Measurements from ENCODE around the gene MYO3B. TPM values are rescaled to one million over a fixed set of nuclear protein-coding genes. Genes with fewer than 3 reads are reported as not detected.

MYO3B gene
- total and polyA plus RNA-seq, 2 donors (not counting 1 experiment from before 2014, with no cell fraction given) = not detected

DNA sequence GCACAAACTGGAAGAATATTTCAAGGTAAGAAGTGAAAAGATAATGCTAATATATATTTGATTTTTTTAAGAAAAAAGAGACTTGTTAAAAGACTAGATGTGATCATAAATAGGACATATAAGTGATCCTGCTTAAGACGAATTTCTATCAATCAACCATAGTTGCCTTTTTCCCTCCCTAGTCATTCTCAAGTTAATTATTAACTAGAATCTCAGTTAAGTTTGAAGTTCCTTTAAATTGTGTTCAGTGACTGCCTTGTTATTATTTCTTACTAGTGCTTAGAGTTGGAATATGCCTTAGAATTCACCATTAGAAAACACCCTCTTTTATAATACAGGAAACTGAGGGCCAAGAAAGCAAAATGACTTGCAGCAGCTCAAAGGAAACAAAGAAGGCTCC, 395.7 kb downstream of the MYO3B start:
- H3K36me3 ChIP-seq (replicated peaks in 1 of 2; ENCODE audit: control extremely low read depth in 1 of 2, control insufficient read depth in 1 of 2, extremely low read depth in 1 of 2, insufficient read depth in 2 of 2, low read length in 1 of 2) = no peaks in the 10 kb centered on the region
- TF ChIP-seq EZH2 (IDR thresholded peaks at IDR 0.05; ENCODE audit: borderline replicate concordance, insufficient read depth, low read depth, low read length, poor library complexity, severe bottlenecking) = no peak
- TF ChIP-seq, protein P1, sequence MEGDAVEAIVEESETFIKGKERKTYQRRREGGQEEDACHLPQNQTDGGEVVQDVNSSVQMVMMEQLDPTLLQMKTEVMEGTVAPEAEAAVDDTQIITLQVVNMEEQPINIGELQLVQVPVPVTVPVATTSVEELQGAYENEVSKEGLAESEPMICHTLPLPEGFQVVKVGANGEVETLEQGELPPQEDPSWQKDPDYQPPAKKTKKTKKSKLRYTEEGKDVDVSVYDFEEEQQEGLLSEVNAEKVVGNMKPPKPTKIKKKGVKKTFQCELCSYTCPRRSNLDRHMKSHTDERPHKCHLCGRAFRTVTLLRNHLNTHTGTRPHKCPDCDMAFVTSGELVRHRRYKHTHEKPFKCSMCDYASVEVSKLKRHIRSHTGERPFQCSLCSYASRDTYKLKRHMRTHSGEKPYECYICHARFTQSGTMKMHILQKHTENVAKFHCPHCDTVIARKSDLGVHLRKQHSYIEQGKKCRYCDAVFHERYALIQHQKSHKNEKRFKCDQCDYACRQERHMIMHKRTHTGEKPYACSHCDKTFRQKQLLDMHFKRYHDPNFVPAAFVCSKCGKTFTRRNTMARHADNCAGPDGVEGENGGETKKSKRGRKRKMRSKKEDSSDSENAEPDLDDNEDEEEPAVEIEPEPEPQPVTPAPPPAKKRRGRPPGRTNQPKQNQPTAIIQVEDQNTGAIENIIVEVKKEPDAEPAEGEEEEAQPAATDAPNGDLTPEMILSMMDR (IDR thresholded peaks at IDR 0.05) = no peak
- H3K4me1 Mint-ChIP-seq = no peaks in the 10 kb centered on the region
- H3K4me3 Mint-ChIP-seq = no peak overlapping the region
- POLR2A ChIA-PET = no interaction called here
- no peak overlapping the region for H3K4me3 ChIP-seq (ENCODE audit: control extremely low read depth in 1 of 5, extremely low read depth in 1 of 5, insufficient read depth in 1 of 5, low read depth in 2 of 5, low read length in 4 of 5)
- ATAC-seq (ENCODE audit: low read depth) = no peak
- intact Hi-C loops (cut with micrococcal nuclease) = no loop called here
- H3K9ac ChIP-seq (ENCODE audit: low read length) = no peak overlapping the region
- H3K4me2 ChIP-seq (replicated peaks; ENCODE audit: low read depth, low read length, poor library complexity, severe bottlenecking) = no peak overlapping the region
- CTCF ChIA-PET = no interaction called here
- DNase-seq = no peak
- no peaks in the 10 kb centered on the region for H4K20me1 ChIP-seq (ENCODE audit: control insufficient read depth, insufficient read depth, low read length, poor library complexity, severe bottlenecking)
- H3K79me2 ChIP-seq (ENCODE audit: control insufficient read depth, insufficient read depth, low read length) = no peaks in the 10 kb centered on the region
- H3K27ac Mint-ChIP-seq = no peak overlapping the region
- H3K4me1 ChIP-seq (ENCODE audit: control insufficient read depth in 2 of 2, insufficient read depth in 2 of 2, low read length in 2 of 2) = no peaks in the 10 kb centered on the region
- no peaks in the 10 kb centered on the region for H3K9me3 Mint-ChIP-seq (ENCODE audit: insufficient read depth)
- peaks cover 0 to 4% (median 0%) of the 10 kb centered on the region in 4 experiments for H3K27me3 ChIP-seq (replicated peaks in 1 of 4; ENCODE audit: control extremely low read depth in 1 of 4, control insufficient read depth in 3 of 4, insufficient read depth in 4 of 4, low read length in 3 of 4)
- no CpG with 5 or more reads among the region's 1 CpG for WGBS (ENCODE audit: insufficient coverage)
- H3K27ac ChIP-seq (ENCODE audit: low read length in 2 of 2) = no peak overlapping the region
- H3K9me3 ChIP-seq (ENCODE audit: control extremely low read depth in 1 of 3, control insufficient read depth in 2 of 3, insufficient read depth in 1 of 3, low read length in 2 of 3) = no peaks in the 10 kb centered on the region
- H3K27me3 Mint-ChIP-seq = peaks cover 16% of the 10 kb centered on the region
- no peak overlapping the region for H2AFZ ChIP-seq (ENCODE audit: insufficient read depth, low read depth, low read length, poor library complexity, severe bottlenecking)

DNA sequence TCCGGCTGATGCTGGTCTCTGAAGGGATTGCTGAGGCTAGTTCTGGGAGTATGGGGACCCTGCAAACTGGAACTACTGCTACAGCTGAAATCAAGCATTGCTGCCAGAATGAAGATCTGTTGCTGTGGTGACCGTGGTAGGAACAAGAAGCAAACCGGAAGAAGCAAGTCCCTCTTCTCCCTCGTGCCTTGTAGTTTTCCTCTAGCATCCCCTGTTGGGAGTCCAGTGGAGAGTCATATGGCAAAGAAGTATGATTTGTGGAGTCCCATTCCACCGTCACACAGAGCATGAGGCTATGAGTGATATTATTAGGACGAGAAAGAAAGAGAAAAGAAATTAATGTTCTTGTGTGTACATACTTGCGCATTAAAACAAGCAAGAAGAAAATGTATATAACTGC, 398.3 kb downstream of the MYO3B start:
- no peak for DNase-seq
- H3K27me3 Mint-ChIP-seq = peaks cover 9% of the 10 kb centered on the region
- no peaks in the 10 kb centered on the region for H4K20me1 ChIP-seq (ENCODE audit: control insufficient read depth, insufficient read depth, low read length, poor library complexity, severe bottlenecking)
- H3K4me3 ChIP-seq (ENCODE audit: control extremely low read depth in 1 of 5, extremely low read depth in 1 of 5, insufficient read depth in 1 of 5, low read depth in 2 of 5, low read length in 4 of 5) = no peak overlapping the region
- H3K79me2 ChIP-seq (ENCODE audit: control insufficient read depth, insufficient read depth, low read length) = no peaks in the 10 kb centered on the region
- WGBS (ENCODE audit: insufficient coverage) = 95% methylated on average over 4 of the region's 7 CpGs
- no peak overlapping the region for H3K4me3 Mint-ChIP-seq
- ChIA-PET CTCF (no interaction called here), POLR2A (no interaction called here)
- H3K27ac Mint-ChIP-seq = no peak overlapping the region
- no peaks in the 10 kb centered on the region for H3K9me3 Mint-ChIP-seq (ENCODE audit: insufficient read depth)
- intact Hi-C loops (cut with micrococcal nuclease) = no loop called here
- ATAC-seq (ENCODE audit: low read depth) = no peak
- H3K27ac ChIP-seq (ENCODE audit: low read length in 2 of 2) = no peak overlapping the region
- H3K4me2 ChIP-seq (replicated peaks; ENCODE audit: low read depth, low read length, poor library complexity, severe bottlenecking) = no peak overlapping the region
- TF ChIP-seq, protein P1 (IDR thresholded peaks at IDR 0.05) = no peak
- no peak for TF ChIP-seq EZH2 (IDR thresholded peaks at IDR 0.05; ENCODE audit: borderline replicate concordance, insufficient read depth, low read depth, low read length, poor library complexity, severe bottlenecking)
- H3K4me1 Mint-ChIP-seq = no peaks in the 10 kb centered on the region
- H3K9ac ChIP-seq (ENCODE audit: low read length) = no peak overlapping the region
- H3K36me3 ChIP-seq (replicated peaks in 1 of 2; ENCODE audit: control extremely low read depth in 1 of 2, control insufficient read depth in 1 of 2, extremely low read depth in 1 of 2, insufficient read depth in 2 of 2, low read length in 1 of 2) = no peaks in the 10 kb centered on the region
- H3K4me1 ChIP-seq (ENCODE audit: control insufficient read depth in 2 of 2, insufficient read depth in 2 of 2, low read length in 2 of 2) = no peaks in the 10 kb centered on the region
- H3K9me3 ChIP-seq (ENCODE audit: control extremely low read depth in 1 of 3, control insufficient read depth in 2 of 3, insufficient read depth in 1 of 3, low read length in 2 of 3) = no peaks in the 10 kb centered on the region
- no peak overlapping the region for H2AFZ ChIP-seq (ENCODE audit: insufficient read depth, low read depth, low read length, poor library complexity, severe bottlenecking)
- peaks cover 0 to 4% (median 0%) of the 10 kb centered on the region in 4 experiments for H3K27me3 ChIP-seq (replicated peaks in 1 of 4; ENCODE audit: control extremely low read depth in 1 of 4, control insufficient read depth in 3 of 4, insufficient read depth in 4 of 4, low read length in 3 of 4)

All from B cell (primary cell).